Panc1 (cell line): ENCODE measurements around the gene SP100.

Experiments
- POLR2AphosphoS5 ChIP-seq: IDR thresholded peaks from 2 replicates; pipeline ENCODE4 v1.6.1; 2012; ENCODE audit warnings: mild to moderate bottlenecking, low read depth, low read length, moderate library complexity
- SIN3A ChIP-seq: IDR thresholded peaks from 2 replicates; pipeline ENCODE4 v1.6.1; 2012; ENCODE audit warnings: low read depth, mild to moderate bottlenecking, low read length, moderate library complexity, borderline replicate concordance; ENCODE audit not compliant: insufficient read depth
- TCF7L2 ChIP-seq: IDR thresholded peaks from 2 replicates; pipeline ENCODE4 v1.6.1; 2011; ENCODE audit warnings: mild to moderate bottlenecking, low read depth, low read length, inconsistent platforms
- TF ChIP-seq, protein P1 (sequence below): fragments of 450-650 bp; IDR thresholded peaks from 2 replicates; pipeline ENCODE4 v1.5.1; 2017; ENCODE audit warnings: mild to moderate bottlenecking
- TF ChIP-seq, protein P2 (sequence below), 2 experiments: IDR thresholded peaks; 2 replicates each; pipeline ENCODE4 v1.6.1; 2011 to 2012; ENCODE audit warnings: low read depth in 2 of 2, control low read depth in 1 of 2, low read length in 1 of 2, mild to moderate bottlenecking in 1 of 2, moderate library complexity in 1 of 2; ENCODE audit not compliant: insufficient read depth in 1 of 2

DNA sequence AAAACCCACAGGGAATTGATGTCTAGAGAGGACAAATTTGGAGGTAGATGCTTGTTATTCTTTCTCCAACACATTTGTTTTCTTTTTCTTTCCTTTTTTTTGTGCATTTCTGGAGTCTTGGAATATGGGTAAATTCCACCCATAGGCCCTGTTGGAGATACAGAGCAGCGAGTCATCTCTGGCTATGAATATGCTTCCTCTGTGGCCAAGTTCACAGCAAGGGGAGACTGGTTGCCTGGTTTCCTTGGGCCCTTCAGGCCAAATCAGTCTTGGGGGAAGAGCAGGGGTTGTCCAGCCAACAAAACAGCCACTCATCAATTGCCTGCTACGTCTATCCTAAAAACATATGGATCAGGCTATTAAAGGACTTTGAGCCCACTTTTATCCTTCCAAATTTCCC lies 27.5 kb downstream of the SP100 start:
- TF ChIP-seq, protein P1, sequence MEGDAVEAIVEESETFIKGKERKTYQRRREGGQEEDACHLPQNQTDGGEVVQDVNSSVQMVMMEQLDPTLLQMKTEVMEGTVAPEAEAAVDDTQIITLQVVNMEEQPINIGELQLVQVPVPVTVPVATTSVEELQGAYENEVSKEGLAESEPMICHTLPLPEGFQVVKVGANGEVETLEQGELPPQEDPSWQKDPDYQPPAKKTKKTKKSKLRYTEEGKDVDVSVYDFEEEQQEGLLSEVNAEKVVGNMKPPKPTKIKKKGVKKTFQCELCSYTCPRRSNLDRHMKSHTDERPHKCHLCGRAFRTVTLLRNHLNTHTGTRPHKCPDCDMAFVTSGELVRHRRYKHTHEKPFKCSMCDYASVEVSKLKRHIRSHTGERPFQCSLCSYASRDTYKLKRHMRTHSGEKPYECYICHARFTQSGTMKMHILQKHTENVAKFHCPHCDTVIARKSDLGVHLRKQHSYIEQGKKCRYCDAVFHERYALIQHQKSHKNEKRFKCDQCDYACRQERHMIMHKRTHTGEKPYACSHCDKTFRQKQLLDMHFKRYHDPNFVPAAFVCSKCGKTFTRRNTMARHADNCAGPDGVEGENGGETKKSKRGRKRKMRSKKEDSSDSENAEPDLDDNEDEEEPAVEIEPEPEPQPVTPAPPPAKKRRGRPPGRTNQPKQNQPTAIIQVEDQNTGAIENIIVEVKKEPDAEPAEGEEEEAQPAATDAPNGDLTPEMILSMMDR = no peak
- TF ChIP-seq POLR2AphosphoS5 (no peak), SIN3A (no peak), TCF7L2 (no peak)
- TF ChIP-seq, protein P2, sequence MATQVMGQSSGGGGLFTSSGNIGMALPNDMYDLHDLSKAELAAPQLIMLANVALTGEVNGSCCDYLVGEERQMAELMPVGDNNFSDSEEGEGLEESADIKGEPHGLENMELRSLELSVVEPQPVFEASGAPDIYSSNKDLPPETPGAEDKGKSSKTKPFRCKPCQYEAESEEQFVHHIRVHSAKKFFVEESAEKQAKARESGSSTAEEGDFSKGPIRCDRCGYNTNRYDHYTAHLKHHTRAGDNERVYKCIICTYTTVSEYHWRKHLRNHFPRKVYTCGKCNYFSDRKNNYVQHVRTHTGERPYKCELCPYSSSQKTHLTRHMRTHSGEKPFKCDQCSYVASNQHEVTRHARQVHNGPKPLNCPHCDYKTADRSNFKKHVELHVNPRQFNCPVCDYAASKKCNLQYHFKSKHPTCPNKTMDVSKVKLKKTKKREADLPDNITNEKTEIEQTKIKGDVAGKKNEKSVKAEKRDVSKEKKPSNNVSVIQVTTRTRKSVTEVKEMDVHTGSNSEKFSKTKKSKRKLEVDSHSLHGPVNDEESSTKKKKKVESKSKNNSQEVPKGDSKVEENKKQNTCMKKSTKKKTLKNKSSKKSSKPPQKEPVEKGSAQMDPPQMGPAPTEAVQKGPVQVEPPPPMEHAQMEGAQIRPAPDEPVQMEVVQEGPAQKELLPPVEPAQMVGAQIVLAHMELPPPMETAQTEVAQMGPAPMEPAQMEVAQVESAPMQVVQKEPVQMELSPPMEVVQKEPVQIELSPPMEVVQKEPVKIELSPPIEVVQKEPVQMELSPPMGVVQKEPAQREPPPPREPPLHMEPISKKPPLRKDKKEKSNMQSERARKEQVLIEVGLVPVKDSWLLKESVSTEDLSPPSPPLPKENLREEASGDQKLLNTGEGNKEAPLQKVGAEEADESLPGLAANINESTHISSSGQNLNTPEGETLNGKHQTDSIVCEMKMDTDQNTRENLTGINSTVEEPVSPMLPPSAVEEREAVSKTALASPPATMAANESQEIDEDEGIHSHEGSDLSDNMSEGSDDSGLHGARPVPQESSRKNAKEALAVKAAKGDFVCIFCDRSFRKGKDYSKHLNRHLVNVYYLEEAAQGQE (IDR thresholded peaks at IDR 0.05; ENCODE audit: insufficient read depth in 1 of 2, low read depth in 2 of 2, low read length in 1 of 2) = no peak
